SU-DHL-6 (cell line): ENCODE results near the gene STXBP3.

Experiments used
- H2AFZ ChIP-seq: fragments of 200-600 bp; sonication (generic); 2 replicates; pipeline ENCODE4 v1.6.1; 2014; ENCODE audit warnings: low read depth, mild to moderate bottlenecking, moderate library complexity, mixed read lengths, antibody characterized with exemption, low read length; ENCODE audit not compliant: severe bottlenecking
- H3F3A ChIP-seq: fragments of 200-600 bp; shearing (Covaris generic); 2 replicates; pipeline ENCODE4 v1.6.0; 2016; ENCODE audit warnings: antibody characterized with exemption, mild to moderate bottlenecking; ENCODE audit not compliant: insufficient read depth
- H3K27ac ChIP-seq: fragments of 200-600 bp; sonication (generic); 2 replicates; pipeline ENCODE4 v1.5.1; 2016; ENCODE audit warnings: low read depth, mild to moderate bottlenecking, low read length, moderate library complexity, mixed read lengths
- H3K27me3 ChIP-seq: fragments of 200-600 bp; sonication (generic), shearing (Covaris generic); 2 replicates; pipeline ENCODE4 v1.6.0; 2014; ENCODE audit warnings: mild to moderate bottlenecking, low read length
- H3K36me3 ChIP-seq: fragments of 200-600 bp; sonication (generic); 2 replicates; pipeline ENCODE4 v1.6.1; 2014; ENCODE audit warnings: mild to moderate bottlenecking, low read length, mixed read lengths
- H3K4me2 ChIP-seq: fragments of 300-600, 200-600 bp; shearing (Covaris generic), sonication (generic); 2 replicates; pipeline ENCODE4 v1.6.0; 2014; ENCODE audit warnings: low read length, low read depth, mild to moderate bottlenecking; ENCODE audit not compliant: poor library complexity, severe bottlenecking
- H3K4me3 ChIP-seq: fragments of 200-600 bp; sonication (generic); 2 replicates; pipeline ENCODE4 v1.5.1; 2014; ENCODE audit warnings: antibody characterized with exemption, low read length, mild to moderate bottlenecking, mixed read lengths; ENCODE audit not compliant: insufficient read depth, poor library complexity, severe bottlenecking
- H3K79me2 ChIP-seq: fragments of 200-600 bp; sonication (generic); 2 replicates; pipeline ENCODE4 v1.6.1; 2014; ENCODE audit warnings: mild to moderate bottlenecking, low read length, moderate library complexity; ENCODE audit not compliant: insufficient read depth
- H3K9ac ChIP-seq: fragments of 200-600 bp; sonication (generic); 2 replicates; pipeline ENCODE4 v1.7.0; 2014; ENCODE audit warnings: mild to moderate bottlenecking, low read length
- H3K9me2 ChIP-seq: fragments of 200-600 bp; sonication (generic); replicated peaks from 2 replicates; pipeline ENCODE4 v1.6.1; 2014; ENCODE audit warnings: low read length; ENCODE audit not compliant: insufficient read depth
- H3K9me3 ChIP-seq: fragments of 200-600 bp; sonication (generic); 2 replicates; pipeline ENCODE4 v1.6.1; 2014; ENCODE audit warnings: low read length, mixed read lengths; ENCODE audit not compliant: insufficient read depth
- H4K20me1 ChIP-seq: fragments of 200-600 bp; sonication (generic); 2 replicates; pipeline ENCODE4 v1.6.1; 2014; ENCODE audit warnings: low read depth, mild to moderate bottlenecking, antibody characterized with exemption, low read length, moderate library complexity, mixed read lengths
- CTCF ChIP-seq: fragments of 200-600 bp; sonication (generic); IDR thresholded peaks from one replicate; pipeline ENCODE4 v1.5.1; 2017; ENCODE audit warnings: antibody characterized with exemption, mild to moderate bottlenecking, low read length, moderate library complexity; ENCODE audit not compliant: insufficient read depth, poor library complexity, severe bottlenecking
- EZH2phosphoT487 ChIP-seq: fragments of 200-600 bp; sonication (generic), shearing (Covaris generic); conservative IDR thresholded peaks from 2 replicates; pipeline ENCODE4 v1.6.1; 2018; ENCODE audit warnings: mild to moderate bottlenecking, antibody characterized with exemption, low read length, moderate library complexity, mixed read lengths

STXBP3 gene

DNA sequence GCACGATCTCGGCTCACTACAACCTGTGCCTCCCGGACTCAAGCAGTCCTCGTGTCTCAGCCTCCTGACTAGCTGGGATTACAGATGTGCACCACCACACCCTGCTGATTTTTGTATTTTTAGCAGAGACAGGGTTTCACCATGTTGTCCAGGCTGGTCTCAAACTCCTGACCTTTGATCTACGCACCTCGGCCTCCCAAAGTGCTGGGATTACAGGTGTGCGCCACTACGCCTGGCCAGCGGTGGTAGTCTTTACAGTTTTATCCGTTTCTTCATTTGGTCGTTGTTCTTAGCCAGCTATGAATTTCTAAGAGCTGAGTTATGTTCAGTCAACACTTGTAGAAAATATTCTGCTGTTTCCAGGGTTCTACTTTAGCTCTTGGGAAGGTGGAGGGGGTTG lies 57.1 kb downstream of the STXBP3 start:
- H3K27me3 ChIP-seq, result no peaks in the 10 kb centered on the region
- no peak overlapping the region for H3K27ac ChIP-seq
- TF ChIP-seq EZH2phosphoT487 (no peak), CTCF (no peak)
- no peaks in the 10 kb centered on the region for H4K20me1 ChIP-seq
- H3K36me3 ChIP-seq, result peaks cover 16% of the 10 kb centered on the region
- no peak overlapping the region for H3K4me2 ChIP-seq
- H3K4me3 ChIP-seq, result no peak overlapping the region
- no peaks in the 10 kb centered on the region for H3K9me3 ChIP-seq
- H3K9ac ChIP-seq, result no peak overlapping the region
- H3F3A ChIP-seq, result no peaks in the 10 kb centered on the region; the same call in 1 of the 2 replicates
- H3K79me2 ChIP-seq, result no peaks in the 10 kb centered on the region
- no peak overlapping the region for H2AFZ ChIP-seq
- H3K9me2 ChIP-seq, result no peaks in the 10 kb centered on the region

DNA sequence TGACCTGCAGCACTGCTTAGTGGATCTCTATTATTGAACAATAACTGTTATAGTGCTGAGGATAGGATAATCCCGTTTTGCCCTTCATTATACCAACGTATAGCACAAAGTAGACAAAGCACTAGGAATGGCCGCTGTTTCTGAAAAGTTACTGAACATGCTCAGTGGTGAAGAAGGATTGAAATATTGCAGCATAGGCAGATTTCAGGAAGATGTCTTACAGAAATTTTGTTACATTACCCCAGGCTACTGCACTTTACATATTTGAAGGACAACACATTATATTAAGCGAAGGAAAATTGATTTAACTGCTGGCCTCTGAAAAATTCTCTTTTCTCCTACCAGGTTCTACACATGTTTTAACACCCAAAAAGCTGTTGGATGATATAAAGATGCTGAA lies 62.0 kb downstream of the STXBP3 start:
- Histone ChIP-seq H3K4me3 (no peak overlapping the region), H3K27ac (no peak overlapping the region), H3K9me3 (no peaks in the 10 kb centered on the region), H3K9me2 (no peaks in the 10 kb centered on the region), H2AFZ (no peak overlapping the region), H4K20me1 (no peaks in the 10 kb centered on the region), H3K9ac (no peak overlapping the region), H3K27me3 (no peaks in the 10 kb centered on the region), H3K4me2 (no peak overlapping the region), H3K36me3 (peaks cover 19% of the 10 kb centered on the region), H3K79me2 (no peaks in the 10 kb centered on the region), H3F3A (peaks cover 4% of the 10 kb centered on the region; the same call in 1 of the 2 replicates)
- TF ChIP-seq CTCF (no peak), EZH2phosphoT487 (no peak)

DNA sequence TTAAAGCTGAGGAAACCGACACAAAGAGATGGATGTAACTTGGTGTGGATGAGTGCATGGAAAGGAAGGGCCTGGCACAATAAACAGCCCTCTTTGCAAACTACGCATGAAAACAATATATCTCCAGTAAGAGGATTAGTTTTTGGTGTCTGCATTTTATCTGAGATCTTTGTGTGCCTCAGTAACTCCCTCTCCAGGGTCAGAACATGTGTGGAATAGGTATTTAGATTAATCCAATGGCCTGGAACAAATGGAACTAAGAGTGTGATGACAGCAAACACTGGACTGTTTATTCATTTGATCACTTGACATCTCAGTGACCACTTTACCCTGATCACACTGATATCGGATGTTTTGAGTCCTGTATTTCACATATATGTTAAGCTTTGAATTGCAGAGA lies 65.1 kb downstream of the STXBP3 start:
- H3K36me3 ChIP-seq, result peaks cover 17% of the 10 kb centered on the region
- no peaks in the 10 kb centered on the region for H3K9me3 ChIP-seq
- H2AFZ ChIP-seq, result no peak overlapping the region
- H3K27me3 ChIP-seq, result no peaks in the 10 kb centered on the region
- TF ChIP-seq CTCF, result no peak
- TF ChIP-seq EZH2phosphoT487, result no peak
- H3K4me2 ChIP-seq, result no peak overlapping the region
- H3K4me3 ChIP-seq, result no peak overlapping the region
- H3K9ac ChIP-seq, result no peak overlapping the region
- H4K20me1 ChIP-seq, result no peaks in the 10 kb centered on the region
- no peaks in the 10 kb centered on the region for H3K9me2 ChIP-seq
- peaks cover 4% of the 10 kb centered on the region; the same call in 1 of the 2 replicates for H3F3A ChIP-seq
- no peaks in the 10 kb centered on the region for H3K79me2 ChIP-seq
- H3K27ac ChIP-seq, result no peak overlapping the region

GRCh38 chr1:108813326-108813725 lies 66.9 kb downstream of the STXBP3 start:
- Histone ChIP-seq H2AFZ (no peak overlapping the region), H4K20me1 (no peaks in the 10 kb centered on the region), H3K79me2 (no peaks in the 10 kb centered on the region), H3K36me3 (peaks cover 15% of the 10 kb centered on the region), H3K4me2 (no peak overlapping the region), H3K9me3 (no peaks in the 10 kb centered on the region), H3K27ac (no peak overlapping the region), H3K9me2 (no peaks in the 10 kb centered on the region), H3F3A (peaks cover 4% of the 10 kb centered on the region; the same call in 1 of the 2 replicates), H3K27me3 (no peaks in the 10 kb centered on the region), H3K9ac (no peak overlapping the region), H3K4me3 (no peak overlapping the region)
- TF ChIP-seq CTCF, result no peak
